DND-41 (cell line): ENCODE results near the gene DOCK8.

Experiments
- EZH2 ChIP-seq: IDR thresholded peaks from 3 replicates; pipeline ENCODE4 v1.6.1; 2012; ENCODE audit warnings: borderline replicate concordance, low read depth, mild to moderate bottlenecking, moderate library complexity, low read length, inconsistent platforms; ENCODE audit not compliant: severe bottlenecking
- TF ChIP-seq, protein P1 (sequence below): IDR thresholded peaks from 2 replicates; pipeline ENCODE4 v1.5.1; 2012; ENCODE audit warnings: borderline replicate concordance, low read length, moderate library complexity, mild to moderate bottlenecking; ENCODE audit not compliant: poor library complexity, severe bottlenecking; ENCODE audit errors: extremely low read depth

GRCh38 chr9:351916-352315, 137.3 kb downstream of the DOCK8 start:
- TF ChIP-seq, protein P1, sequence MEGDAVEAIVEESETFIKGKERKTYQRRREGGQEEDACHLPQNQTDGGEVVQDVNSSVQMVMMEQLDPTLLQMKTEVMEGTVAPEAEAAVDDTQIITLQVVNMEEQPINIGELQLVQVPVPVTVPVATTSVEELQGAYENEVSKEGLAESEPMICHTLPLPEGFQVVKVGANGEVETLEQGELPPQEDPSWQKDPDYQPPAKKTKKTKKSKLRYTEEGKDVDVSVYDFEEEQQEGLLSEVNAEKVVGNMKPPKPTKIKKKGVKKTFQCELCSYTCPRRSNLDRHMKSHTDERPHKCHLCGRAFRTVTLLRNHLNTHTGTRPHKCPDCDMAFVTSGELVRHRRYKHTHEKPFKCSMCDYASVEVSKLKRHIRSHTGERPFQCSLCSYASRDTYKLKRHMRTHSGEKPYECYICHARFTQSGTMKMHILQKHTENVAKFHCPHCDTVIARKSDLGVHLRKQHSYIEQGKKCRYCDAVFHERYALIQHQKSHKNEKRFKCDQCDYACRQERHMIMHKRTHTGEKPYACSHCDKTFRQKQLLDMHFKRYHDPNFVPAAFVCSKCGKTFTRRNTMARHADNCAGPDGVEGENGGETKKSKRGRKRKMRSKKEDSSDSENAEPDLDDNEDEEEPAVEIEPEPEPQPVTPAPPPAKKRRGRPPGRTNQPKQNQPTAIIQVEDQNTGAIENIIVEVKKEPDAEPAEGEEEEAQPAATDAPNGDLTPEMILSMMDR, result no peak
- no peak for TF ChIP-seq EZH2
